Epithelial cell of esophagus (primary cell): ENCODE measurements around the gene SETDB1.

Experiments
- DNase-seq: peaks from one replicate; pipeline ENCODE4 v3.0.0; 2010; ENCODE audit warnings: low read depth
- H3K4me3 ChIP-seq: 2 replicates; pipeline ENCODE4 v1.5.1; 2011; ENCODE audit warnings: mild to moderate bottlenecking, low read length, control low read depth
- CTCF ChIP-seq: IDR thresholded peaks from 2 replicates; pipeline ENCODE4 v1.5.1; 2011; ENCODE audit warnings: low read depth, mild to moderate bottlenecking, low read length, control low read depth, inconsistent platforms; ENCODE audit not compliant: insufficient read depth; ENCODE audit errors: missing control alignments

Gene SETDB1

GRCh38 chr1:150963321-150964163 is 37.4 kb downstream of the SETDB1 start:
- no peak overlapping the region for H3K4me3 ChIP-seq
- TF ChIP-seq CTCF, result no peak
- DNase-seq, result no peak

GRCh38 chr1:150964164-150964489 is 38.0 kb downstream of the SETDB1 start:
- no peak for DNase-seq
- H3K4me3 ChIP-seq, result no peak overlapping the region
- no peak for TF ChIP-seq CTCF

- H3K4me3 ChIP-seq, result no peak overlapping the region
- no peak for TF ChIP-seq CTCF
- no peak for DNase-seq
Observed at GRCh38 chr1:150965605-150966004, 39.4 kb downstream of the SETDB1 start.

DNA sequence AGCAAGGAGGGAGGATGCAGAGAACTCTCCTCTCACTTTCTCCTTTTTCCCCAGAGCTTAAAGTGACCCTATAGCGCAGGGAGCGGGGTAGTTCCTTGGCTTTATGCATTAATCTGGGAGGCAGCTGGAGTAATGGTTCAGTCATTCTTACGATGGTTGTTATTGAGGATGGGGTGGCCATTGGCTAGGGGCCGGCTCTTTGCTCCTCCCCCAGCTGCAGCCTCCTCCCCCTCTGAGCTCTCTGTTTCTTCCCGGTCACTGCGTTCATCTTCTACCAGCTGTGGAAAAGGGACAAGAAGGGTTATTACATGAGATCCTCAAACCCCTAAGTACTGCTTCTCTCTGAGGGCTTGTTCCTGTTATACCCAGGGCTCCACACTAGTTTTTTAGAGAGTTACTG is 39.8 kb downstream of the SETDB1 start:
- TF ChIP-seq CTCF, result no peak
- DNase-seq, result no peak
- no peak overlapping the region for H3K4me3 ChIP-seq

DNA sequence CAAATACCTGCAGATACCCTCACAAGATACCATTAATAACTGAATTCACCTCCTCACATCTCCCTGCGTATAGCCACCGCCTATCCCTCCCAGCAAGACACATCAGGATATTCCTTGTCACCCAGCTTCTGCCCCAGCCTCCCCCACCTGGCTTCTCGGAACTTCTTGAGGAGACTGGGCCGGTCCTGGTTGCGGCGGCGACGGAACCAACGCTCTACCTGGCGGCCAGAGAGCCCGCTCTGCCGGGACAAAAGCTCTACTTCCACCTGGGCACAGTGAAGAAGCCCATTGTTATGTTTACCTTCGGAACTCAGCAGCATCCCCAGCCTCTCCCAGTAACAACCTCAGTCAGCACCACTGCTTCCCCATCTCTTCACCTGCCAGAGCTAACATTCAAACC is 41.8 kb downstream of the SETDB1 start:
- DNase-seq, result no peak
- no peak overlapping the region for H3K4me3 ChIP-seq
- no peak for TF ChIP-seq CTCF

- H3K4me3 ChIP-seq, result no peak overlapping the region
- no peak for DNase-seq
- TF ChIP-seq CTCF, result no peak
Observed at GRCh38 chr1:150968491-150968890, 42.3 kb downstream of the SETDB1 start.

DNA sequence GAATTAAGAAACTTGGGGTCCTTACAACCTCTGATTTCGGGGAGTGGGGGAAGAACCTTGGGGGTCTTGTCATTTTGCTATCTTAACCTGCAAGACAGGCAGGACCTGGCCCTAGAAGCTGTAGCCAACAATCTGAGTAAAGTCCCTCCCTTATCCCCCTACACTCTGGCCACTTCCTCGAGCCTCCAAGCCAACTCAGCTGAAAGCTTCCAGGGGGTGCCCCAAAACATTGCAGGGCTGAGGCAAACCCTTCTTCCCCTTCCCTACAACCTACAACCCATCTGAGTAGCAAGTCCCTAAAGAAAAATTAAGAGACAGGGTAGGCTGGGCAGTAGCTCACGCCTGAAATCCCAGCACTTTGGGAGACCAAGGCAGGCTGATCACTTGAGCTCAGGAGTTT is 43.5 kb downstream of the SETDB1 start:
- TF ChIP-seq CTCF, result no peak
- no peak overlapping the region for H3K4me3 ChIP-seq

More for the DNA sequence above, 43.5 kb downstream of the SETDB1 start:
- DNase-seq, result no peak
